Muscle layer of duodenum (tissue), 2 donors: Measurements from ENCODE around the gene DOCK7.
"Not testable (repeated sequence)": the region's sequence is repeated elsewhere in the genome, so short reads cannot be mapped to it uniquely, and the experiment has no call there.

ENCODE experiments used
- H3K27ac ChIP-seq: one replicate; pipeline ENCODE4 v1.7.0; 2013; ENCODE audit warnings: mild to moderate bottlenecking, low read length
- H3K27me3 ChIP-seq: one replicate; pipeline ENCODE4 v1.7.0; 2013; ENCODE audit warnings: low read depth, mild to moderate bottlenecking, control low read depth, low read length
- H3K36me3 ChIP-seq, 2 donors: one replicate each; pipeline ENCODE4 v1.7.0; 2013; ENCODE audit warnings: low read length in 2 of 2, control low read depth in 1 of 2, mild to moderate bottlenecking in 1 of 2; ENCODE audit not compliant: insufficient read depth in 2 of 2, control insufficient read depth in 1 of 2
- H3K4me1 ChIP-seq, 2 donors: one replicate each; pipeline ENCODE4 v1.7.0; 2013; ENCODE audit warnings: low read length in 2 of 2, mild to moderate bottlenecking in 2 of 2, control low read depth in 1 of 2, moderate library complexity in 1 of 2; ENCODE audit not compliant: insufficient read depth in 2 of 2, control insufficient read depth in 1 of 2
- H3K4me3 ChIP-seq, 2 donors: one replicate each; pipeline ENCODE4 v1.7.0; 2013; ENCODE audit warnings: low read length in 2 of 2, low read depth in 1 of 2, mild to moderate bottlenecking in 1 of 2
- H3K9me3 ChIP-seq, 2 donors: one replicate each; pipeline ENCODE4 v1.7.0; 2013; ENCODE audit warnings: low read length in 2 of 2, control low read depth in 1 of 2, mild to moderate bottlenecking in 1 of 2; ENCODE audit not compliant: control insufficient read depth in 1 of 2
- donor health status: healthy.

Gene DOCK7

DNA sequence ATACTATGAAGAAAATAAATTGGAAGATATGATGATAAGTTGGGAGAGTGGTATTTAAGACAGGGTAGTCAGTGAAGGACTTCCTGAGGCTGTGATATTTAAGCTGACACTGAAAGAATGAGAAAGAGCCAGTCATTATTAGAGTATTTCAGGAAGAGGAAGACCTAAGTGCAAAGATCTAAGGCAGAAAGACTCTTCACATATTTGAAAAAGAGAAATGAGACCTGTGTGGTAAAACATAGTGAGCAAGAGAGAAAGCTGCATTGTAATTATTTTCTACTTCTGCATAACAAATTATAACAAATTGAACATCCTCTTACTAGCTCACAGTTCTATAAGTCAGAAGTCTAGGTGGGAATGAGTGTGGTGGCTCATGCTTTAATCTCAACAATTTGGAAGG lies 34.6 kb upstream of the DOCK7 start:
- H3K27ac ChIP-seq: no peak overlapping the region
- H3K4me3 ChIP-seq: no peak overlapping the region
- H3K36me3 ChIP-seq: no peaks in the 10 kb centered on the region
- H3K27me3 ChIP-seq: no peaks in the 10 kb centered on the region
- H3K4me1 ChIP-seq: peaks cover 14 to 21% of the 10 kb centered on the region in 2 donors
- H3K9me3 ChIP-seq: no peaks in the 10 kb centered on the region

DNA sequence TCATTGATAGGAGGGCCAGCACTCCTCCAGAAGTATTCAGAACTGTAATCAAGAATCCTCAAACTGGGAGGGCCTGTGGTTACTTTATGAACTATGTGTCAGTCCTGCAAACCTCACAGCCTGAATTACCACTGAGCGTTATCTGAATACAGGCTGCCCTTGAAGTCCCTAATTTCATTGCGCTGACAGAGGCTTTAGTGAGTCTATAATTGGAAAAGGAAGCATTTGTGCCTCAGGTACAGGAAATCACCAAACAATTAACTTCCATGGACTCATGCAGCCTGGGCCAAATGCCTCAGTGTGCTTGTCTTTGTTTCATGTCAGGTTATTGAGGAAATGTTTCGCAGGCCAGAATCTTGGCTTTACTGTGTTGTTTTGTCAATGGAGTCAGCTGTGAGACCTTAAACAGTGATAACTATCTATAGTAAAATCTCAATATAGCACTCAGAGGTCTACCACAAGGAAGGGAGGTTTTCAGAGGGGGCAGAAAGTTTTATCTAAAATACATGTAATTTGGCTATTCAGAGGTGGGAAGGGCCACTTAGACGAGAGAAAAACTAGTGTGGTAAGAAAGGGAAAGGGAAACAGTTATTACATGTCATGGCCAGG lies 32.9 kb upstream of the DOCK7 start:
- Histone ChIP-seq H3K27ac (no peak overlapping the region), H3K9me3 (no peaks in the 10 kb centered on the region)

DNA sequence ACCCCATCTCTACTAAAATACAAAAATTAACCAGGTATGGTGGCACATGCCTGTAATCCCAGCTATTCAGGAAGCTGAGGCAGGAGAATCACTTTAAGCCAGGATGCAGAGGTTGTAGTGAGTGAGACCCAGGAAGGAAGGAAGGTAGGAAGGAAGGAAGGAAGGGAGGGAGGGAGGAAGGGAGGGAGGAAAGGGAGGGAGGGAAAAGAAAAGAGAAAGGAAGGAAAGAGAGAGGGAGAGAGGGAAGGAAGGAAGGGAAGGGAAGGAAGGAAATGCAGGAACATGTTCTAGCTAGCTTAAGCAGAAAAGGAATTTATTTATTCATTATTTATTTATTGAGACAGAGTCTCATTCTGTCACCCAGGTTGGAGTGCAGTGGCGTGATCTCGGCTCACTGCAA lies 30.2 kb upstream of the DOCK7 start:
- H3K4me3 ChIP-seq, H3K27me3 ChIP-seq, H3K4me1 ChIP-seq, H3K9me3 ChIP-seq, H3K27ac ChIP-seq, H3K36me3 ChIP-seq: not testable (repeated sequence)

More for the DNA sequence above, 32.9 kb upstream of the DOCK7 start:
- peaks cover 14 to 18% of the 10 kb centered on the region in 2 donors for H3K4me1 ChIP-seq
- no peaks in the 10 kb centered on the region for H3K36me3 ChIP-seq
- H3K4me3 ChIP-seq: no peak overlapping the region
- no peaks in the 10 kb centered on the region for H3K27me3 ChIP-seq

DNA sequence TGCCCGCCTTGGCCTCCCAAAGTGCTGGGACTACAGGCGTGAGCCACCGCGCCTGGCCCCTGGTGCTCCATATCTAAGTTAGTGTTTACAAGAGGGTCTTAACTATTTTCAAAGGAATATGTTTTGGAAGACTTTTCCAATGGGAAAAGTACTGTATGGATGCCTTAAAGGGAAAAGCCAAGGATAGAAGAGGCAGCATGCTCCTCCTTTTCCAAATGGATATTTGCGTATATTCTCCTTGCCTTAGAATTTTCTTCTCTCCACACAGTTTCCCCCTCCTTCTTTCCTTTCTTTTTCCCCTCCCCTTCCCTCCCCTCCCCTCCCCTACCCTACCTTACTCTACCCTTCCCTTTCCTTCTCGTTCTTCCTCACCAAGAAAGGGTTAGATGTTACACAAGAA lies 29.3 kb upstream of the DOCK7 start:
- Histone ChIP-seq H3K36me3 (no peaks in the 10 kb centered on the region), H3K4me1 (peaks cover 0 to 7% of the 10 kb centered on the region in 2 donors), H3K9me3 (no peaks in the 10 kb centered on the region), H3K4me3 (no peak overlapping the region), H3K27me3 (no peaks in the 10 kb centered on the region), H3K27ac (no peak overlapping the region)

- Histone ChIP-seq H3K36me3 (no peaks in the 10 kb centered on the region), H3K4me1 (peaks cover 0 to 5% of the 10 kb centered on the region in 2 donors), H3K27ac (no peak overlapping the region), H3K4me3 (no peak overlapping the region), H3K27me3 (no peaks in the 10 kb centered on the region), H3K9me3 (no peaks in the 10 kb centered on the region)
Observed at GRCh38 chr1:62716397-62716796, 28.2 kb upstream of the DOCK7 start.

- no peaks in the 10 kb centered on the region for H3K9me3 ChIP-seq
Observed at GRCh38 chr1:62712336-62713243, 24.4 kb upstream of the DOCK7 start.

GRCh38 chr1:62707744-62708120 lies 19.5 kb upstream of the DOCK7 start:
- H3K9me3 ChIP-seq: no peaks in the 10 kb centered on the region
- H3K4me1 ChIP-seq: no peaks in the 10 kb centered on the region
- H3K36me3 ChIP-seq: no peaks in the 10 kb centered on the region
- no peaks in the 10 kb centered on the region for H3K27me3 ChIP-seq
- no peak overlapping the region for H3K4me3 ChIP-seq
- H3K27ac ChIP-seq: no peak overlapping the region

More at GRCh38 chr1:62712336-62713243, 24.4 kb upstream of the DOCK7 start:
- Histone ChIP-seq H3K4me1 (no peaks in the 10 kb centered on the region), H3K27me3 (no peaks in the 10 kb centered on the region), H3K36me3 (no peaks in the 10 kb centered on the region), H3K4me3 (no peak overlapping the region), H3K27ac (no peak overlapping the region)

- Histone ChIP-seq H3K27me3 (no peaks in the 10 kb centered on the region), H3K4me3 (no peak overlapping the region)
Observed at GRCh38 chr1:62706985-62707743, 19.0 kb upstream of the DOCK7 start.

DNA sequence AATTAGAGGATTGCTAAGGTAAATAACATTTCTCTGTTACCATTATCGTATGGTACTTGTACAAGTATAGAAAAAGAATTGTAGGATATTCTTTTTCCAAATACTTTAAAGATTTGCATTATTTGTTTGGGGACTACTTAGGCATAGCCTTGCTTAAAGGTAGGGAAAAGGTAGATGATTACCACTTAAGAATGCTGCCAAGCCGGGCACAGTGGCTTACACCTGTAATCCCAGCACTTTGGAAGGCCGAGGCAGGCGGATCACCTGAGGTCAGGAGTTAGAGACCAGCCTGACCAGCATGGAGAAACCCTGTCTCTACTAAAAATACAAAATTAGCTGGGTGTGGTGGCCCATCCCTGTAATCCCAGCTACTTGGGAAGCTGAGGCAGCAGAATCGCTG lies 10.0 kb upstream of the DOCK7 start:
- H3K27ac ChIP-seq, H3K4me3 ChIP-seq, H3K9me3 ChIP-seq, H3K27me3 ChIP-seq, H3K4me1 ChIP-seq, H3K36me3 ChIP-seq: not testable (repeated sequence)

More at GRCh38 chr1:62706985-62707743, 19.0 kb upstream of the DOCK7 start:
- no peaks in the 10 kb centered on the region for H3K4me1 ChIP-seq
- no peak overlapping the region for H3K27ac ChIP-seq
- no peaks in the 10 kb centered on the region for H3K36me3 ChIP-seq
- H3K9me3 ChIP-seq: no peaks in the 10 kb centered on the region

DNA sequence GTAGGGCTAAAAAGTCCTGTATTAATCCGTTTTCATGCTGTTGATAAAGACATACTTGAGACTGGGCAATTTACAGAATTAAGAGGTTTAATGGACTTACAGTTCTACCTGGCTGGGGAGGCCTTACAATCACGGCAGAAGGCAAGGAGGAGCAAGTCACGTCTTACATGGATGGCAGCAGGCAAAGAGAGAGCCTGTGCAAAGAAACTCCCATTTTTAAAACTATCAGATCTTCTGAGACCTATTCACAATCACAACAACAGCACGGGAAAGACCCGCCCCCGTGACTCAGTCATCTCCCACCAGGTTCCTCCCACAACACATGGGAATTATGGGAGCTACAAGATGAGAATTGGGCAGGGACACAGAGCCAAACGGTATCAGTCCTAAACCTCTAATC lies 6.3 kb upstream of the DOCK7 start:
- not testable (repeated sequence) for H3K4me3 ChIP-seq, H3K9me3 ChIP-seq, H3K27me3 ChIP-seq

GRCh38 chr1:62693123-62693522 lies 4.9 kb upstream of the DOCK7 start:
- Histone ChIP-seq H3K4me1 (peaks cover 6 to 31% of the 10 kb centered on the region in 2 donors), H3K9me3 (no peaks in the 10 kb centered on the region), H3K27ac (no peak overlapping the region), H3K27me3 (no peaks in the 10 kb centered on the region), H3K36me3 (peaks cover 0 to 5% of the 10 kb centered on the region in 2 donors), H3K4me3 (no peak overlapping the region)

More for the DNA sequence above, 6.3 kb upstream of the DOCK7 start:
- not testable (repeated sequence) for H3K36me3 ChIP-seq, H3K27ac ChIP-seq
- peaks cover 6 to 23% of the 10 kb centered on the region in 2 donors for H3K4me1 ChIP-seq
